ENCODE measurements around the gene C5orf22. TPM values are rescaled to one million over a fixed set of nuclear protein-coding genes. Genes with fewer than 3 reads are reported as not detected.
"Not testable (repeated sequence)": the region's sequence is repeated elsewhere in the genome, so short reads cannot be mapped to it uniquely, and the experiment has no call there.

Gene C5orf22
- total and polyA plus RNA-seq, 7 experiments from 2014 or later = 10.6 to 31.3 (median 23.6) TPM

DNA sequence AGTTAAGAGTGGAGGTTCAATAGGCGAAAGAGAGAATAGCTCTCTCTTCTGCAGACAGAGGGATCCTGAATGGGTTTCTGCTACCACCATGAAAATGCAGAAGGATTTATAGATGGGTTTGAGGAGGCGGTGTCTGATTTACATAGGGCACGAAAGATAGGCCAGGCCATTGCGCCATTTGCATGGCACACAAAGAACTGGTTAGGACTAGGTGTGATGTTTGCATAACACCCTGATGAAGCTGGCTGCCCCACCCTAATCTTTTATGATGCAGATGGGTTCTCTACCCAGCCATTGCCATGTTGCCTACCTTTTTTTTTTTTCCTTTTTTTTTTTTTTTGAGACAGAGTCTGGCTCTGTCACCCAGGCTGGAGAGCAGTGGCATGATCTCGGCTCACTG lies 55.4 kb downstream of the C5orf22 start:
- Mint-ChIP-seq H3K9me3 (peaks cover 0 to 4% (median 0%) of the 10 kb centered on the region in 11 donors), H3K27ac (no peak overlapping the region), H3K4me1 (peaks cover 0 to 3% (median 0%) of the 10 kb centered on the region in 7 donors), H3K4me3 (no peak overlapping the region), H3K36me3 (no peaks in the 10 kb centered on the region), H3K27me3 (peaks cover 3 to 24% (median 12%) of the 10 kb centered on the region in 5 donors)
- Histone ChIP-seq H3K27ac (ENCODE audit: low read depth, low read length) (no peak overlapping the region), H3K4me1 (ENCODE audit: control insufficient read depth in 2 of 2, insufficient read depth in 2 of 2, low read length in 2 of 2) (no peaks in the 10 kb centered on the region), H3K4me3 (ENCODE audit: low read length) (no peak overlapping the region), H3K36me3 (ENCODE audit: control insufficient read depth in 2 of 3, insufficient read depth in 3 of 3, low read length in 3 of 3) (no peaks in the 10 kb centered on the region), H3K27me3 (ENCODE audit: control insufficient read depth in 2 of 2, insufficient read depth in 2 of 2, low read length in 2 of 2) (no peaks in the 10 kb centered on the region), H3K9me3 (ENCODE audit: control insufficient read depth in 2 of 3, low read length in 3 of 3) (no peaks in the 10 kb centered on the region)
- DNase-seq (no peak), ATAC-seq (no peak)
- POLR2A ChIA-PET = no interaction called here
- intact Hi-C loops (cut with micrococcal nuclease) = no loop called here
- CTCF ChIA-PET = no interaction called here

DNA sequence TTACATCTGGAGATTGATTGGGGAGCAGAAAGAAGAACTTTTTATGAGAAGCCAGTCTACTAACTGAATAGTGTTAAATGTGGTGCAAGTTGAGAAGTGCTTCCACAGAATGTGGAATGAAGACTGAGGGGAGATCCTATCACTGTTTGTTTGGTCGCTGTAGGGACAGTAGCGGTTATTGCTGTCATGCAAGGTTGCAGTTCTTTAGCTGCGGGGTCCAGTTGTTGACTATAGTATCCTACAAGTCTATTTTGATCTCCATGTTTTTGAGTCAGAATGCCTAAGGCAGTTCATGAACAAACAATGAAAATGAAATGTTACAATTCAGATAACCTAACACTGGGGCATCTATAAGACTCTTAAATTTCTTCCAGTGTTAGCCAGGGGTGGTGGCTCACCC lies 61.6 kb downstream of the C5orf22 start:
- Histone ChIP-seq H3K9me3 (ENCODE audit: control insufficient read depth in 2 of 3, low read length in 3 of 3) (no peaks in the 10 kb centered on the region), H3K4me1 (ENCODE audit: control insufficient read depth in 2 of 2, insufficient read depth in 2 of 2, low read length in 2 of 2) (no peaks in the 10 kb centered on the region), H3K4me3 (ENCODE audit: low read length) (no peak overlapping the region), H3K27ac (ENCODE audit: low read depth, low read length) (no peak overlapping the region), H3K36me3 (ENCODE audit: control insufficient read depth in 2 of 3, insufficient read depth in 3 of 3, low read length in 3 of 3) (no peaks in the 10 kb centered on the region), H3K27me3 (ENCODE audit: control insufficient read depth in 2 of 2, insufficient read depth in 2 of 2, low read length in 2 of 2) (no peaks in the 10 kb centered on the region)
- intact Hi-C loops (cut with micrococcal nuclease) = no loop called here
- DNase-seq (no peak), ATAC-seq (no peak)
- H3K4me3 Mint-ChIP-seq = no peak overlapping the region
- H3K27ac Mint-ChIP-seq = no peak overlapping the region
- no peaks in the 10 kb centered on the region for H3K9me3 Mint-ChIP-seq
- ChIA-PET POLR2A (no interaction called here), CTCF (no interaction called here)
- H3K4me1 Mint-ChIP-seq = peaks cover 0 to 3% (median 0%) of the 10 kb centered on the region in 7 donors
- peaks cover 0 to 21% (median 8%) of the 10 kb centered on the region in 5 donors for H3K27me3 Mint-ChIP-seq
- no peaks in the 10 kb centered on the region for H3K36me3 Mint-ChIP-seq

DNA sequence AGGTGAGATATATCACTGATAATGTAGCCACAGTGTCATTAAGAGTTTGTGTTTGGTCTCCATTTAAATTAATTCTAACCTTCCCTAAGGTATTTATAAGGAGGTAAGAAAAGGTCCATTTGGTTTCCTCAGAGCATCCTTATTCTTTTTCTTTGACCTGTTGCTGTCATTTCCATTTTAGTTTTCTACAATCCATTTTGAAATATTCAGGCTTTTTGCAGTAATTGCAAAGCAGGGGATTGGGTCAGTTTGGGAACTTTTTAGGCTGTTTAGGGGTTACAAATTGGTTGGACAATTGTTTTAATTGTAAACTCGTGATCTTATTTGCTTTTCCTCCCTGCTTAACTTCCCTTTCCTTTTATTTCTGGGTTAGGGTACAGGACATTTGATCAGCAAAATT lies 64.3 kb downstream of the C5orf22 start:
- ChIA-PET CTCF (no interaction called here), POLR2A (no interaction called here)
- intact Hi-C loops (cut with micrococcal nuclease) = no loop called here
- DNase-seq (no peak), ATAC-seq (no peak)
- H3K4me1 Mint-ChIP-seq = no peaks in the 10 kb centered on the region
- no peak overlapping the region for H3K4me3 Mint-ChIP-seq
- H3K9me3 Mint-ChIP-seq = no peaks in the 10 kb centered on the region
- no peak overlapping the region for H3K27ac Mint-ChIP-seq
- H3K9me3 ChIP-seq (ENCODE audit: control insufficient read depth in 2 of 3, low read length in 3 of 3) = no peaks in the 10 kb centered on the region
- H3K4me1 ChIP-seq (ENCODE audit: control insufficient read depth in 2 of 2, insufficient read depth in 2 of 2, low read length in 2 of 2) = no peaks in the 10 kb centered on the region
- peaks cover 0 to 3% (median 0%) of the 10 kb centered on the region in 5 donors for H3K36me3 Mint-ChIP-seq
- no peaks in the 10 kb centered on the region for H3K36me3 ChIP-seq (ENCODE audit: control insufficient read depth in 2 of 3, insufficient read depth in 3 of 3, low read length in 3 of 3)
- peaks cover 0 to 23% (median 11%) of the 10 kb centered on the region in 5 donors for H3K27me3 Mint-ChIP-seq
- H3K27ac ChIP-seq (ENCODE audit: low read depth, low read length) = no peak overlapping the region
- H3K4me3 ChIP-seq (ENCODE audit: low read length) = no peak overlapping the region
- H3K27me3 ChIP-seq (ENCODE audit: control insufficient read depth in 2 of 2, insufficient read depth in 2 of 2, low read length in 2 of 2) = no peaks in the 10 kb centered on the region

DNA sequence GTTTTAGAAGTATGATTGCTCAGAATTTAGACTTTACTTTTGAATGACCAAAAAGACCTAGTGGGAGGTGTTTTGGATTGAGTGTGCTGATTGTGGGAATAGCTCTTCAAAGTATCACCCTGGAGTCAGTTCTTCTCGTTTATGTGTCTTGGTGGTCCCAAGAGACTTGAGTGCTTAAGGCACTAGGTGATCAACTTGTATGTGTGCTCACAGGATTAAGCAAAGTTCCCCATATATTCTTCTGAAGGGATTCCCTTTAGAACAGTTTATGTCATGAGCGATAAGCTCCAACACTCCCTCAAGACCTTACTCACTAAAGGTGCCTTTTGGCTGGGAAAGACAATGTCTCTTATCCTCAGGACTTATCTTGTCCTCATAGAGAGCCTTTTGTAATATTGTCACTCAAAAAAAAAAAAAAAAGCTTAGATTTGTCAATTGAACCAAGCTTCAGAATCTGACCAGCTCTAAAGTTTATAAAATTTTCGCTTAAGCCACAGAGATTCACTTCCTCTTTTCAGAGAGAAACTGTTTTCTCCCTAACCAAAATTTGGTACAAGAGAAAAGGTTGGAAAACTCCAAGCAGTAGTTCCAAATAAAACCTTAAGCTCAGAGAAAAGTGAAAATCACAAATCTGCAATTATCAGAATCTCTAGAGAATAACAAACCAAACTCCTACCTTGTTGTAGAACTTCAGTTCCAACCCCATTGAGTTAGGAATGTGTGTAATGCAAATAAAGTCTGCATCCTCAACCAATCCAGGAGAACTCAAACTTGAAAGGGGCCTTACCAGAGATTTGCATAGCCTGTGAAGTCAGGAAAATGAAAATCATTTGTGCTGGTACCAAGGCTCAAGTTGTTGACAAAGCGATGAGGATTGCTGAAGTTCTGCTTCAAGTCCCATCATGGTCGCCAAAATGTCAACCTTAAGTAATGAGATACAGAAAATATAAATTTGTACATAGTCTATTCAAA lies 66.8 kb downstream of the C5orf22 start:
- Histone ChIP-seq H3K27me3 (ENCODE audit: control insufficient read depth in 2 of 2, insufficient read depth in 2 of 2, low read length in 2 of 2) (no peaks in the 10 kb centered on the region), H3K4me3 (ENCODE audit: low read length) (no peak overlapping the region), H3K4me1 (ENCODE audit: control insufficient read depth in 2 of 2, insufficient read depth in 2 of 2, low read length in 2 of 2) (no peaks in the 10 kb centered on the region), H3K27ac (ENCODE audit: low read depth, low read length) (no peak overlapping the region), H3K36me3 (ENCODE audit: control insufficient read depth in 2 of 3, insufficient read depth in 3 of 3, low read length in 3 of 3) (no peaks in the 10 kb centered on the region), H3K9me3 (ENCODE audit: control insufficient read depth in 2 of 3, low read length in 3 of 3) (no peaks in the 10 kb centered on the region)
- Mint-ChIP-seq H3K27ac (no peak overlapping the region), H3K4me3 (no peak overlapping the region), H3K36me3 (peaks cover 0 to 3% (median 0%) of the 10 kb centered on the region in 5 donors), H3K9me3 (no peaks in the 10 kb centered on the region), H3K4me1 (no peaks in the 10 kb centered on the region), H3K27me3 (peaks cover 0 to 24% (median 12%) of the 10 kb centered on the region in 5 donors)
- ATAC-seq (no peak), DNase-seq (no peak)
- POLR2A ChIA-PET = no interaction called here
- intact Hi-C loops (cut with micrococcal nuclease) = no loop called here
- CTCF ChIA-PET = no interaction called here

DNA sequence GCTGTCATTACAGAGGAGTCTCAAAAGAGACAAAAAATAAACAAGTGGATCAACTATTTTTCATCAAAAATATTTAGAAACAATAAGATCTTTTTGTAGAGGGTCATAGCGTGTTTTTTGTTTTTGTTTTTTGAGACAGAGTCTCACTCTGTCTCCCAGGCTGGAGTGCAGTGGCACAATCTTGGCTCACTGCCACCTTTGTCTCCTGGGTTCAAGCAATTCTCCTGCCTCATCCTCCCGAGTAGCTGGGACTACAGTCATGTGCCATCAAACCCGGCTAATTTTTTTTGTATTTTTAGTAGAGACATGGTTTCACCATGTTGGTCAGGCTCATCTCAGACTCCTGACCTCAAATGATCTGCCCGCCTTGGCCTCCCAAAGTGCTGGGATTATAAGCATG lies 70.2 kb downstream of the C5orf22 start:
- H3K9me3 ChIP-seq (ENCODE audit: control insufficient read depth in 2 of 3, low read length in 3 of 3); H3K4me1 ChIP-seq (ENCODE audit: control insufficient read depth in 2 of 2, insufficient read depth in 2 of 2, low read length in 2 of 2); H3K4me3 Mint-ChIP-seq; H3K36me3 ChIP-seq (ENCODE audit: control insufficient read depth in 2 of 3, insufficient read depth in 3 of 3, low read length in 3 of 3); H3K9me3 Mint-ChIP-seq; H3K27ac Mint-ChIP-seq; H3K4me3 ChIP-seq (ENCODE audit: low read length); ATAC-seq; POLR2A ChIA-PET; H3K27me3 ChIP-seq (ENCODE audit: control insufficient read depth in 2 of 2, insufficient read depth in 2 of 2, low read length in 2 of 2); CTCF ChIA-PET; H3K36me3 Mint-ChIP-seq; DNase-seq; H3K4me1 Mint-ChIP-seq; H3K27ac ChIP-seq (ENCODE audit: low read depth, low read length); intact Hi-C loops (cut with micrococcal nuclease): not testable (repeated sequence)
- peaks cover 0 to 17% (median 11%) of the 10 kb centered on the region in 5 donors for H3K27me3 Mint-ChIP-seq

DNA sequence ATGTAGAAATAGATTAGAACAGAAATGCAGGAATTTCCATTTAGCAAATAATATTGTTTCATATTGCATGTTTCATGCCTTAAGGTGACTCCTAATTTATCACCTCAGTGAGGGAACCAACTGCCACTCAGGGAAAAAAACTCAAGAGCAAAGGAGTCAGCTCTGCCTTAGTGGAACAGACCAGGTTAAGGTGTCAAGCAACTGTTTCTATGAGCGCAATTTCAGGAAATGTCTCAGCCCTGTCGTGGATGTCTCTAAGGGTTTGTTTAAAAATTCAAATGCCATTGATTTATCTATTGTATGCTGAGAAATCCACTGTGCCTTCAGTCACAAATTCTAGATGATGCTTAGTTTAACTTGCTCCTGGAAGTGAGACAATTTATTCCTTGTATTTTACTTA lies 72.1 kb downstream of the C5orf22 start:
- ATAC-seq (no peak), DNase-seq (no peak)
- Mint-ChIP-seq H3K27ac (no peak overlapping the region), H3K36me3 (peaks cover 0 to 3% (median 0%) of the 10 kb centered on the region in 5 donors), H3K4me1 (no peaks in the 10 kb centered on the region), H3K9me3 (no peaks in the 10 kb centered on the region), H3K4me3 (no peak overlapping the region), H3K27me3 (peaks cover 0 to 13% (median 9%) of the 10 kb centered on the region in 5 donors)
- no peaks in the 10 kb centered on the region for H3K27me3 ChIP-seq (ENCODE audit: control insufficient read depth in 2 of 2, insufficient read depth in 2 of 2, low read length in 2 of 2)
- no peaks in the 10 kb centered on the region for H3K4me1 ChIP-seq (ENCODE audit: control insufficient read depth in 2 of 2, insufficient read depth in 2 of 2, low read length in 2 of 2)
- ChIA-PET POLR2A (no interaction called here), CTCF (interaction anchor here (0.6 kb wide), 2 partner anchors 12 to 473 kb away, joined by 4 to 6 read pairs; no protein-coding TSS in a partner anchor)
- no peak overlapping the region for H3K27ac ChIP-seq (ENCODE audit: low read depth, low read length)
- no peaks in the 10 kb centered on the region for H3K36me3 ChIP-seq (ENCODE audit: control insufficient read depth in 2 of 3, insufficient read depth in 3 of 3, low read length in 3 of 3)
- H3K9me3 ChIP-seq (ENCODE audit: control insufficient read depth in 2 of 3, low read length in 3 of 3) = no peaks in the 10 kb centered on the region
- intact Hi-C loops (cut with micrococcal nuclease) = no loop called here
- H3K4me3 ChIP-seq (ENCODE audit: low read length) = no peak overlapping the region

DNA sequence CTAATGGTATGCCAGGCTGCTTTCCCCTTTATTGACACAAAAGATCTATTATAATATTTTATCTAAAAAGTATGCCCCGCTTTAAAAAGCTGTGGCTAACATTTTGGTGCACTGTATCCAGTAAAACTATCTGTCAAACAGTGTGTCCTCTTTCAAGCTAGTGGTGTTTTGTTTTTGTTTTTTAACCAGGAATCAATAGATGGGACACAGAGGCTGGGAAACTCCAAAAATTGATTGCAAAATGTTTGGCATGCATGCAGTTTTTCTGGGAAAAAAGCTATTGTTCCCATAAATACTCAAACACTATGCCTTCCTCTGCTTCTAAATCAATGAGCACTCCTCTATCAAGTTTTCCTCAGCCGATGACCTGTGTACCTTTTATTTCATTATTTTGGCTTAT lies 72.5 kb downstream of the C5orf22 start:
- no peak for ATAC-seq
- no peaks in the 10 kb centered on the region for H3K9me3 Mint-ChIP-seq

More for the DNA sequence above, 72.5 kb downstream of the C5orf22 start:
- Histone ChIP-seq H3K36me3 (ENCODE audit: control insufficient read depth in 2 of 3, insufficient read depth in 3 of 3, low read length in 3 of 3) (no peaks in the 10 kb centered on the region), H3K27me3 (ENCODE audit: control insufficient read depth in 2 of 2, insufficient read depth in 2 of 2, low read length in 2 of 2) (no peaks in the 10 kb centered on the region), H3K27ac (ENCODE audit: low read depth, low read length) (no peak overlapping the region), H3K4me3 (ENCODE audit: low read length) (no peak overlapping the region), H3K9me3 (ENCODE audit: control insufficient read depth in 2 of 3, low read length in 3 of 3) (no peaks in the 10 kb centered on the region), H3K4me1 (ENCODE audit: control insufficient read depth in 2 of 2, insufficient read depth in 2 of 2, low read length in 2 of 2) (no peaks in the 10 kb centered on the region)
- H3K4me3 Mint-ChIP-seq = no peak overlapping the region
- H3K27ac Mint-ChIP-seq = no peak overlapping the region
- no peaks in the 10 kb centered on the region for H3K4me1 Mint-ChIP-seq
- intact Hi-C loops (cut with micrococcal nuclease) = no loop called here
- CTCF ChIA-PET = interaction anchor here (0.6 kb wide), 1 partner anchor 473 kb away, joined by 4 read pairs; no protein-coding TSS in a partner anchor
- peaks cover 0 to 3% (median 0%) of the 10 kb centered on the region in 5 donors for H3K36me3 Mint-ChIP-seq
- POLR2A ChIA-PET = no interaction called here
- peaks cover 0 to 13% (median 9%) of the 10 kb centered on the region in 5 donors for H3K27me3 Mint-ChIP-seq
- DNase-seq = no peak
